NB4 (cell line): Measurements from ENCODE around the gene EPB41L4A.

Experiments
- DNase-seq: peaks from one replicate; pipeline ENCODE4 v3.0.0; 2010; ENCODE audit warnings: low read depth
- H3K4me3 ChIP-seq: one replicate; pipeline ENCODE4 v1.5.1; 2011; ENCODE audit warnings: mild to moderate bottlenecking, low read depth, low read length, moderate library complexity
- CTCF ChIP-seq: IDR thresholded peaks from one replicate; pipeline ENCODE4 v1.5.1; 2012; ENCODE audit warnings: low read depth, low read length
- MAX ChIP-seq: IDR thresholded peaks from 2 replicates; pipeline ENCODE4 v1.6.1; 2011; ENCODE audit warnings: low read depth, low read length
- MYC ChIP-seq: IDR thresholded peaks from 2 replicates; pipeline ENCODE4 v1.6.1; 2011; ENCODE audit warnings: low read depth, low read length
- POLR2A ChIP-seq: IDR thresholded peaks from 2 replicates; pipeline ENCODE4 v1.6.1; 2011; ENCODE audit warnings: mild to moderate bottlenecking; ENCODE audit not compliant: insufficient read length; ENCODE audit errors: extremely low read depth

The EPB41L4A gene

DNA sequence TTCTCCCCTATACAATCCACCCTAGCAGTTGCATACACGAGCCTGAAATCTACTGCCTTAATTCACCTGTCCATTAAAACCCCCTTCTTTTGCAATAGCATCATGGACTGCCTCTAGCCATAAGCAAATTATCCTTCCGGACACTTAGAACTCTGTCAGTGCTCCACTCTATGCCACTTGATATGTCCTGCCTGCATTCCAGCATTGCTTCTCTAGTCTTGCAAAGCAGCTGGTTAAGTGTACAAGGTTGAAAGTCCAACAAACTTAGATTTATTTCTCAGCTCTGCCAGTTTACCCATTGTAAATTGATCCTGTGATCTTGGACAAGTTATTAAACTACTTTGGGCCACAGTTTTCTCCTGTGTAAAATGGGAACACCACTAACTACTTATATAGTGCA, 197.9 kb downstream of the EPB41L4A start:
- DNase-seq = no peak
- no peak for TF ChIP-seq CTCF
- TF ChIP-seq MYC = no peak
- TF ChIP-seq POLR2A = no peak
- TF ChIP-seq MAX = no peak
- H3K4me3 ChIP-seq = no peak overlapping the region

DNA sequence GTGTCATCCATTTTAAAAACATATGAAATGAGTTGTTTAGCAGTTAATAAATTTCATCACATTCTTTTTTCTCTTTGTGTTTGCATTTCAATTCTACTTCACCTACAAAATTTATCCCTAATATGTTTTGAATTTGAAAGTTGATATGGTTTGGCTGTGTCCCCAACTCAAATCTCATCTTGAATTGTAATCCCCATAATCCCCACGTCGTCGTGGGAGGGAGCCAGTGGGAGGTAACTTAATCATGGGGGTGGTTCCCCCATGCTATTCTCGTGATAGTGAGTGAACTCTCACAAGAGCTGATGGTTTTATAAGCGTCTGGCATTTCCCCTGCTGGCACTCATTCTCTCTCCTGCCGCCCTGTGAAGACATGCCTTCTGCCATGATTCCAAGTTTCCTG, 200.1 kb downstream of the EPB41L4A start:
- TF ChIP-seq CTCF = no peak
- TF ChIP-seq MYC = no peak
- no peak overlapping the region for H3K4me3 ChIP-seq

GRCh38 chr5:112217843-112218579, 201.1 kb downstream of the EPB41L4A start:
- no peak overlapping the region for H3K4me3 ChIP-seq
- no peak for TF ChIP-seq POLR2A
- TF ChIP-seq MAX = no peak
- TF ChIP-seq CTCF = no peak
- TF ChIP-seq MYC = no peak
- DNase-seq = no peak

More for the DNA sequence above, 200.1 kb downstream of the EPB41L4A start:
- DNase-seq = no peak

DNA sequence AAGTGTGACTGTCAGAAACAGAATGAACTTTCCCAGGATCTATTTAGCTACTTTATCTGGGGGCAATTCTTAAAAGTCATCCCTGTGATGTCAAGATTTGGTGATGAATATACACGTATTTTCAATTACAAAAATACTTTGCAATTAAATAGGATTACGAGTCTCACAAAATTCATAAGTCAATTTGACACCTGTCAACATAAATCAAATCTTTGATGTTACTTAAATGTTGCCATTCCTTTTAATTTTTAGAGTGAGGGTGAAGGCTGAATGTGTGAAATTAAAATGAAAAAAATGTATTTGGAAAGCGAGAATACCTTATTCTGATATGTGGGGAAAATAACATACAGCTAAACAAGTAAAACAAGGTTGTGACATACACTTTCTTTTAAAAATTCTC, 202.9 kb downstream of the EPB41L4A start:
- no peak overlapping the region for H3K4me3 ChIP-seq
- no peak for DNase-seq
- no peak for TF ChIP-seq CTCF
- TF ChIP-seq POLR2A = no peak
- TF ChIP-seq MYC = no peak
- TF ChIP-seq MAX = no peak

GRCh38 chr5:112210430-112211005, 208.6 kb downstream of the EPB41L4A start:
- TF ChIP-seq MYC (no peak), MAX (no peak), POLR2A (no peak), CTCF (peak; percentile 47)
- DNase-seq = peak; percentile 24
- no peak overlapping the region for H3K4me3 ChIP-seq
